Measurements from ENCODE around the gene PARD6G. TPM values are rescaled to one million over a fixed set of nuclear protein-coding genes. Genes with fewer than 3 reads are reported as not detected.

PARD6G gene
- total RNA-seq, 1 donor from 2014 or later = 6.5 TPM

GRCh38 chr18:80232030-80232429 is 15.3 kb downstream of the PARD6G start:
- Histone ChIP-seq H3K4me3 (no peak overlapping the region), H3K4me1 (no peaks in the 10 kb centered on the region), H3K9me3 (no peaks in the 10 kb centered on the region), H3K27me3 (no peaks in the 10 kb centered on the region), H3K36me3 (no peaks in the 10 kb centered on the region), H3K27ac (no peak overlapping the region)
- DNase-seq = no peak
- intact Hi-C loops (cut with DNase I) = no loop called here
- no peak for TF ChIP-seq CTCF (IDR thresholded peaks at IDR 0.05)
- no peak for ATAC-seq

DNA sequence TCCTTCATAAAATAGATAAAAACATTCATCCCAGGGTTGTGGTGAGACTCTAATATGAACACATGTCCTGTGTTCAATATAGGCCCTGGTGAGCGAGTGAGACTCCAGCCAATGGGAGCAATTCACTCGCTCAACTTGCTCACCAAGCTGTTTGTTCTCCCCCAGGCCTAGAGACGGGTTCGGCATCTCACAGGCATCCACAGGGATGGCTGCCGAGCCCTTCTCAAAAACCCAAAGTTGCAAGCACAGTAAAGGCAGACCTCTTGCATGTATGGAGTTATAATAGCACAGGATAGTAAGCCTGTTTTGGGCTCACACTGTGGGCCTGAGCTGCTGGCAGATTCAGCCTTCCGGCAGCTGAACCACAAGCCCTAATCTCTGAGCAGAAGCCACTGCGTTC is 15.7 kb downstream of the PARD6G start:
- no peaks in the 10 kb centered on the region for H3K27me3 ChIP-seq
- no peaks in the 10 kb centered on the region for H3K4me1 ChIP-seq
- intact Hi-C loops (cut with DNase I) = no loop called here
- ATAC-seq (no peak), DNase-seq (no peak)
- H3K27ac ChIP-seq = no peak overlapping the region
- H3K4me3 ChIP-seq = no peak overlapping the region
- no peaks in the 10 kb centered on the region for H3K36me3 ChIP-seq
- TF ChIP-seq CTCF (IDR thresholded peaks at IDR 0.05) = no peak
- H3K9me3 ChIP-seq = no peaks in the 10 kb centered on the region

GRCh38 chr18:80231151-80231550 is 16.2 kb downstream of the PARD6G start:
- Histone ChIP-seq H3K27ac (no peak overlapping the region), H3K9me3 (no peaks in the 10 kb centered on the region), H3K4me1 (no peaks in the 10 kb centered on the region), H3K36me3 (no peaks in the 10 kb centered on the region), H3K27me3 (no peaks in the 10 kb centered on the region), H3K4me3 (no peak overlapping the region)
- no peak for DNase-seq
- intact Hi-C loops (cut with DNase I) = no loop called here
- ATAC-seq = no peak
- no peak for TF ChIP-seq CTCF (IDR thresholded peaks at IDR 0.05)

GRCh38 chr18:80229766-80230745 is 17.3 kb downstream of the PARD6G start:
- Histone ChIP-seq H3K36me3 (no peaks in the 10 kb centered on the region), H3K27ac (no peak overlapping the region), H3K4me1 (no peaks in the 10 kb centered on the region), H3K9me3 (no peaks in the 10 kb centered on the region), H3K4me3 (no peak overlapping the region), H3K27me3 (no peaks in the 10 kb centered on the region)
- intact Hi-C loops (cut with DNase I) = no loop called here
- ATAC-seq = no peak
- no peak for TF ChIP-seq CTCF (IDR thresholded peaks at IDR 0.05)
- no peak for DNase-seq

DNA sequence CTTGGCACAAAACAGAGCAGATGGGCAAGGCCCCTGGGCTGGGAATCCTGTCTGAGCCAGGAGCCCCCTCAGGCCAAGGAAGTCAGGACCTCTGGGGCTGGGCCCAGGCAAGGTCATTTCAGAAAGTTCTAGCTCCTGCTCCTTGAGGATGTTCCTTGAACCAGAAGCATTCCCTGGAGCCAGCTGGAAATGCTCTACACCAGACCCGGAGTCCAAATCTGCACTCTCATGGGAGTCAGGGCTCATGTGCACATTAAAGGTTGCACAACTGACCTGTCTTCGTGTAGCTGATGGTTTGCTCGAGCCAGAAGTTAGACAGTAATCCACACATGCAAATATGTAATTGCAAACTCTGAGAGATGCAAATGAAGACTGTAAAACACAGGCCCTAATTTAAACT is 18.0 kb downstream of the PARD6G start:
- DNase-seq (no peak), ATAC-seq (no peak)
- Histone ChIP-seq H3K4me1 (no peaks in the 10 kb centered on the region), H3K27me3 (no peaks in the 10 kb centered on the region), H3K4me3 (no peak overlapping the region), H3K27ac (no peak overlapping the region), H3K9me3 (no peaks in the 10 kb centered on the region), H3K36me3 (no peaks in the 10 kb centered on the region)
- intact Hi-C loops (cut with DNase I) = no loop called here
- TF ChIP-seq CTCF (IDR thresholded peaks at IDR 0.05) = no peak

Data from upper lobe of right lung (tissue), 1 donor.